GM21381 (cell line): ENCODE data around the gene DISC1.

Experiments
- ATAC-seq: cut with Tn5 transposase; IDR thresholded peaks from one replicate; pipeline ENCODE4 v1.9.1; 2021; ENCODE audit warnings: mild to moderate bottlenecking, moderate library complexity; ENCODE audit not compliant: unreplicated experiment

Gene DISC1

GRCh38 chr1:231921646-231922345, 295.2 kb downstream of the DISC1 start:
- ATAC-seq: no peak

DNA sequence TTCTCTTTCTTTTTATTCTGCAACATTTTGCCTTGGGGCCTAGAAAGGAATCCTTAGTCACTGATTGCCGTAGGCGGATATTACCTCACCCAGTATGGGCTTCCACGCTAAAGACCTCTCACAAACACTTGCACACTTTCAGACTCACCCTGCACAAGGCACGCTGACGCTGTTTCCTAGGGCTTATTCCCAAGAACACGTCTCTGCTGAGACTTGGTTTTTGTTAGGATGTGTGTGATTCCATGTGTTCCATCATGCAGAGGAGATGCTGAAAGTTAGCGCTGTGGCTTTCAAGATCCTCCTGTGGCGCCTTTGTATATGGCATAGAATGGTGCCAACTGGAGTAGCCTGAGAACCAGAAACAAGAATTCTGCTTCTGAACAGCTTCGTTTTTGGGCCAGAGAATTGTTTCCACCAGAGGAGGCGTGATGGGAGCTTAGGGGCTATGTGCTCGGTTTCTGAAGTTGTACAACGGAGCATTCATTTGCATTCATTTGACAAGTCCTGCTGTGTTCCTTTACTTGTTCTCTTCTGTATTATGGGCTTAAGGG, 297.0 kb downstream of the DISC1 start:
- no peak for ATAC-seq

DNA sequence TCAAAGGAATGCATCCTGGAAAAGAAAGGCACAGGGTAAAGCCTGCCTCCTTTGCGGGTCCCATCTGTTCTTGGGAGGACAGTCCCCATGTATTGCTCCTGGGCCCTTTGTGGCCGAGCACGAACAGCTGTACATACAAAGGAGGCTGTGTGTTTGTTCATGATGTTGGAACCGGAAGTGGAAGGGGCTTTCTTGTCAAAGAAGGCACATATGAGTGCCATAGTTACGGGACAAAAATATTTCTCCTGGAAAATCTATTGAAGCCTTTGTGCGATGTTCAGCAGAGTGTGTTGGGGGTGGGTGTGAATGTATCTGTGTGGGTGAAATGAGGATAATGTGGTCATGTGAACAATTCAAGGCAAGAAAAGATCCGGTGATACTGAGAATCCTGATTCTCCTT, 297.6 kb downstream of the DISC1 start:
- ATAC-seq: no peak

DNA sequence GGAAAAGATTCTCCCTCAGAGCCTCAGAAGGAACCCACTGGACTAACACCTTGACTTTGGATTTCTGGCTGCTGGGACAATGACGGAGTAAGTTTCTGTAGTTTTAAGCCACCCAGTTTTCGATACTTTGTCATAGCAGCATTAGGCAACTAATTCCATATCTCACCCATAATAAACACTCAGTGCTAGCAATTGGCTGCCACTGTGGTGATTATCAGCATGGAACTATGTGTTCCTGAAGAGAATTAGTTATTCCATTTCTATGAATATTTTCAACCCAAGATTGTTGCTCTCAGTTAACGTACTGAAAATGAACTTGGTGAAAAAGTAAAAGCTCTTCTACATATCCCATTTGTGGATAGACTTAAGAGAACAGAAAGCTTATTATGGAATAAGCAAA, 299.3 kb downstream of the DISC1 start:
- ATAC-seq: no peak

DNA sequence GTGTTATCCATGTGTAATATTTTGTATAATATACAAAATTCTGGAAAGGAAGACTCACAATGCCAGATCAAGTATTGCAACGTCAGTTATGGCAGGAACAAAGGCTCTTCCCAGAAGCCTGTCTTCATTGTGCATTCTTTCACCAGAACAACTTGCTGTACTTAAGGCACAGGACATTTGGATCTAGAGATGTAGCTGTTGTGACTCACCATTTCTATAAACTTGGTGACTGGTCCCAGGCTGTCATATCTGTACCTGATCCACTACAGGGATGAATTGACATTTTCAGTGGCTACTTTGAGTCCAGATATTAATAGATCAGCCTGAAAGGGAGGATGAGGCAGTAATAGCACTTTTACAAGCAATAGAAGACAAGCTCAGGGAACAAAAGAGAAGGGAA, 299.8 kb downstream of the DISC1 start:
- ATAC-seq: no peak

DNA sequence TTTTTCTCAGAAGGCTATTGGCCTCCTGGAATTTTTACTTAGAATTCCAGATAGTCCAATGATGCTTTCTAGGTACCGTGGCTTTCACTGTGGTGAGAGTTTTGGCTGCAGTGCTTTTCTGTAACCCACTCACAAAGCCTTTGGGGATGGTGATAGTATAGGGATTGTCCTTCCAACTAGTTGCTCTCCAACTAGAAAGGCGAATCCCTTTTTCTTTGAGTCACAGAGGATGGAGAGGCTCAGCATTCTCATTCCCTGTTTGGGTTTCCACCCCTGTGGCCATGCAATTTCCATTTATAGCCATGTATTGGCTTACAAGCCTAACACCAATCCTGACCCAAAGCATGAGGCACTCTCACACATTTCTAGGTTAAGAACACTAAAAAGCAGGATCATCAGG, 300.3 kb downstream of the DISC1 start:
- no peak for ATAC-seq

DNA sequence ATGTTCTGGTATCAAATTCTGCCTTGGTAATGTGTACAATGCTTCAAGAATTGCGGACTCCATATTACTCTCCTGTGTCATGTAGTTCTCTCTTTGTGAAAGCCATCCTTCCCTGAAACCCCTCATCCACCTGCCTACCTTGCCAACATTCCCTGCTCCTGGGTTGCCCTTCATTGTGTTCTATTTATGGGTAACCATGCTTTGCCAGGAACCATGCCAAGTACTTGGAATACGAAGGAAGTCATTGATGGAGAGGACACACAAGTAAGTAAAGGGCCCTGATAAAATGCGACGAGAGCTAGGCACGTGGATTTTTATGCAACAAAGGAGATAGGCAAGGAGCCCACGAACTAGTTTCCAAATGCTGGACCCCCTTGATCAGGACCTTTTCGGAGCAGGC, 300.8 kb downstream of the DISC1 start:
- no peak for ATAC-seq

DNA sequence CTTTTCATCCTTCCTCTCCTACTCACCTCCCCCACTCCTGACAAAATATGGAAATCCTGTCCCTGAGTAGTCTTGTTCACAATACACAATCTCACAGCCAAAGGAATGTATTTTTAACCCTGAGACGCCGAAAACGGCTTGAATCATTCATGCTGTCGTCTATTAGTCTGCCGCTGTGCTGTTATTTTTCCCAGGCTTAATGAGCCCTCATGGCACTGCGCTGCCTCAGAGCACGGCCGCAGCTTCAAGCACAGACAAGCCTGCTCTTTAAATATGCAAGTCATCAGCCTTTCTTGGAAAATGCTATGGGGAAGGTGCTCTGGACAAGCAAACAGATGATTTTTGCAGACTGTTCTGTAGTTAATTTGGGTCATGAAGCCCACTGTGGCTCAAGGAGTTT, 302.7 kb downstream of the DISC1 start:
- no peak for ATAC-seq

DNA sequence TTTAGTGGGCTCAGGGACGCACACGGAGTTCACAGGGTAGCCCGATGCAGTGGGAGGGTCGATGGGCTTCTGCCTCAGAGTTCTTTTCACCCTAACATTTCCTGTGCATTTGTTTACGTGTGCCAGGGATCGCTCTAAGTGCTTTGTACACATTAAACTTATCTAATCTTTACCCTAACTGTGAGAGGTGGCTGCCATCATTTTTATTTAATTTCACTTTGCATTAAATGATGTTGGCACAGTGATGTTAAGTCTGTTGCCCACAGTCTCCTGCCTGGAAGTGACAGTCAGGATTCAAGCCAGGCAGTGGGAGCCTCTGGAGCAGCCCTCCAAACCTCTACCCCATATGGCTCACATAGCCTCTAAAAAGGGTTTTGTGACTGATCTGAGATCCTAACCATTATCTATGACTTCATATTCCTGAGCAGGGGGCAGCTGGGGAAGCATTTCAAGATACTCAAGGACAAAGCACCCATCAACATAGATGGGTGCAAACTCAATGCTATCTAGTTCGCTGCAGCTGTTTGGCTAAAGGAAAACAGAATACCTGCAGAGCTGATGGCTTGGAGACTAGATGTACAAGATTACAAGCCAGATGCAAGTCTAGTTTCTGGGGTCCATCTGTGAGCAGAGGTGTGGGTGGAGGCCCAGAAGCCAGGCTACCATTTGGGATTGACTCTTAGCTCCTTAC, 303.8 kb downstream of the DISC1 start:
- no peak for ATAC-seq

DNA sequence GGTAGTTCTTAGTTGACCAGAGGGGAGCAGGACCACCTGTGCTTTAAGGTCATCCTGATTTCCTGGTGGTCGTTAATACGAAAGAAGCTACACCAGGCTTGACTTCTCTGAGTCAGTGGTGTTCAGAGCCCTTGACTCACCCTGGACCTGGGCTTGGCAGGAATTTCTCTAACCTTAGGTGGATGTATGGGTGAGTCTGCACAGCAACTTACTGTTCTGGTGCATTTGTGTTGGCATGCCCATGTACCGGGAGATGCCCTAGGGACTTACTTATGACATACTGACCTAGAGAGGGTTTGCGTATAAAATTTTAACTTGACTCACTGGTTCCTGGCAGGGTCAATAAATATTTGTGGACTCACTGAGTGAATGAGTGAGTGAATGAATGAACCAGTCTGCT, 304.6 kb downstream of the DISC1 start:
- no peak for ATAC-seq

GRCh38 chr1:231931846-231932454, 305.4 kb downstream of the DISC1 start:
- ATAC-seq: no peak

GRCh38 chr1:231933711-231934626, 307.4 kb downstream of the DISC1 start:
- ATAC-seq: no peak

- no peak for ATAC-seq
These were observed 308.2 kb downstream of the DISC1 start for GRCh38 chr1:231934797-231935196.

DNA sequence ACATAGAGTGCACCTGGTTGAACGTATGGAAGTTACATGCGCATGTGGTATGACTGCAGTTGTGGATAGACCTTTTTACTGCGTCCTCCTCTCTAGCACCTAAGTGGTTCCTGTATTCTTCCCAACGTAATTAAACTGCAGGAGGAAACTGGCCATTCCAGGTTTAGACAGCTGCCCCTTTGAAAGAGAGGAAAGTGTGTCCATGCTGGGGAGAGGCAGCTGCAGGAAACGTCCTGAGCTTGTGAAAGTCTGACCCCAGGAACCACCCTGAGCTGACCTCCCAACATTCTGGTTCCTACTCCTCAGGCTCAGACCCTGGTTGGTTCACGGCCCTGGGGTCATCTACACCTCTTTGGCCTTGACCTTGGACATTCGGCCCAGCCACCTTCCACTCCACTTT, 309.3 kb downstream of the DISC1 start:
- ATAC-seq: no peak

GRCh38 chr1:231936983-231937775, 310.6 kb downstream of the DISC1 start:
- ATAC-seq: no peak

- no peak for ATAC-seq
These were observed 311.6 kb downstream of the DISC1 start for GRCh38 chr1:231938211-231938610.

- no peak for ATAC-seq
These were observed 312.1 kb downstream of the DISC1 start for GRCh38 chr1:231938711-231939110.

DNA sequence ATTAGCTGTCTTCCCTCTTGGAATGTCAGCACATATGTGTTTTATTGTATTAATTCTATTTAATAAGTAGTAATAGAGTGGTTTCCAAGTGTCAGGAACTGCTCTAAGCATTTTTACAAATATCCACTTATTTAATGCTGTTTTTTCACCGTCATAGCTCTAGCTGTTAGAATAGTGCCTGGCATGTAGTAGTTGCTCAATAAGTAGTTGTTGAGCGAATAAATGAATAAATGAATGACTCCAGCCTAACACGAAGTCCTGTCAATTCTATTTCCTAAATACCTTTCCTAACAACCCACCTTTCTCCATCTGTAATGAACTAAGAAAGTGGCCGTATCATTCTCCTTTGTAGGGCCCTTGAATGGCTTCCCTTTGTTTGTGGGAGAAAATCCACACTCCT, 312.5 kb downstream of the DISC1 start:
- ATAC-seq: no peak

DNA sequence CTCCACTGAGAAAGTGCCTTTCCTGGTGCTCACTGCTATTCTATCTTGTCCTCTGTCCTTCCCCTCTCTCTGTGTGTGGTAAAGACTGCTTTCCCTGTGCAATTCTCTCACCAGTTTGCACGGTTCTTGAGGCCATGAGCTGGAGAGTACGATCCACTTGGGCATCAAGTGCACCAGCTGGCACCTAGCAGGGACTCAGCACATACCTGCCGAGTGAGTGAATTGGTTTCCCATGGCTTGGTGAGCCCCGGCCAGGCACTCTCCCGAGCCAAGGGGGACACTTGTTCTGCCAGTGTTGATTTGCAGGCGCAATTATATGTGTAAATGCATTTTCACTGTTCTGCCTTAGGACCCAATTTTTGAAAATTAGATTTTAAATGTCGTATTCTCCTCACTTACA, 313.5 kb downstream of the DISC1 start:
- no peak for ATAC-seq

DNA sequence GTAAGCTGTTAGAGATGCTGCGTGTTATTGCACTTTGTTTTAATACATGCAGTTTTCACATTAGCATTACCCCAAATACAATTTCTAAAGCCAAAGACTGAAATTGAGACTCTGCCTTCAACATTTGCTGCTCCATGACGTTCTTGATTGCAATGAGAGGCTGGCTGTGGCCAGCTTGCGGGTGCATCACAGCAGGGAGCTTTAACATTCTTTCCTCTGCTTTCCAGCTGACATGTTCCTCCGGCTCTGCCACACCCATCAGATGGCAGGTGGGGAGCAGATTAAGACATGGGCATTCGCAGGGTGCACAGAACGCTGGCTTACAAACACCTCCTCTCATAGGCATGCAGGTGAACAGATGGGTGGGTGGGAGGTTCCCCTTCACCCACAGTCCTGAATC, 314.1 kb downstream of the DISC1 start:
- ATAC-seq: no peak
